HG03558 (cell line): ENCODE results near the gene EFTUD2.

Source experiments
- ATAC-seq: cut with Tn5 transposase; IDR thresholded peaks from one replicate; pipeline ENCODE4 v1.9.1; 2021; ENCODE audit warnings: moderate number of reproducible peaks; ENCODE audit not compliant: unreplicated experiment; ENCODE audit errors: extremely low read depth

EFTUD2 gene

DNA sequence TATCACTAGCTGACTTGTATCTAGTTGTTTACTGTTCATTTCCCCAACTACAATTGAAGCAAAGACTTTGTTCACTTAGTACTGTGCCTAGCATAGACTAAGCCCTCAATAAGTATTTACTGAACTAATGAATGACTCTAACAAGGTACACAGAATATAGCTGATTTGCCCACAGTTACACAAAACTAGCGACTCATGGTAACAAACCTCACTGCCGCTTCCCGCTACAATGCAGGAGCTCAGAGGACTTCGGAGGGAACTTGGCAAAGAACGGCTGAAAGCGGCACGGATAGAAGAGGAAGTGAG, 524 bp downstream of the EFTUD2 start:
- ATAC-seq, result no peak

GRCh38 chr17:44894642-44895041, 4.6 kb downstream of the EFTUD2 start:
- no peak for ATAC-seq

DNA sequence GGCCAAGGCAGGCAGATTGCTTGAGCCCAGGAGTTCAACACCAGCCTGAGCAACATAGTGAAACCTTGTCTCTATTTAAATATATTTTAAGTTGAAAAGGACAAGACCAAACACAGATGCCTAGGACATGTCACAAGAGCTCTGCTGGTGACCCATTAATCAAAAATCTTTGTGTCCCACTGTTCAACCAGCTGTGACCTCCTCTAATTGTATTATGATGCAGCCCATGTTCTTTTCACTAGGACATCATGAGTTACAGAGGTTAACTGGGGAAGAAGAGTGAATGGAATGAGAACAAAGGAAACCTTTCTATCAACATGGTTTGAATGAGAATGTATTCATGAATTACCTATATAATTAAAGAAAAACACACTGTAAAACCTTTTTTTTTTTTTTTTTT, 7.0 kb downstream of the EFTUD2 start:
- no peak for ATAC-seq

GRCh38 chr17:44889003-44889402, 10.2 kb downstream of the EFTUD2 start:
- ATAC-seq, result no peak

DNA sequence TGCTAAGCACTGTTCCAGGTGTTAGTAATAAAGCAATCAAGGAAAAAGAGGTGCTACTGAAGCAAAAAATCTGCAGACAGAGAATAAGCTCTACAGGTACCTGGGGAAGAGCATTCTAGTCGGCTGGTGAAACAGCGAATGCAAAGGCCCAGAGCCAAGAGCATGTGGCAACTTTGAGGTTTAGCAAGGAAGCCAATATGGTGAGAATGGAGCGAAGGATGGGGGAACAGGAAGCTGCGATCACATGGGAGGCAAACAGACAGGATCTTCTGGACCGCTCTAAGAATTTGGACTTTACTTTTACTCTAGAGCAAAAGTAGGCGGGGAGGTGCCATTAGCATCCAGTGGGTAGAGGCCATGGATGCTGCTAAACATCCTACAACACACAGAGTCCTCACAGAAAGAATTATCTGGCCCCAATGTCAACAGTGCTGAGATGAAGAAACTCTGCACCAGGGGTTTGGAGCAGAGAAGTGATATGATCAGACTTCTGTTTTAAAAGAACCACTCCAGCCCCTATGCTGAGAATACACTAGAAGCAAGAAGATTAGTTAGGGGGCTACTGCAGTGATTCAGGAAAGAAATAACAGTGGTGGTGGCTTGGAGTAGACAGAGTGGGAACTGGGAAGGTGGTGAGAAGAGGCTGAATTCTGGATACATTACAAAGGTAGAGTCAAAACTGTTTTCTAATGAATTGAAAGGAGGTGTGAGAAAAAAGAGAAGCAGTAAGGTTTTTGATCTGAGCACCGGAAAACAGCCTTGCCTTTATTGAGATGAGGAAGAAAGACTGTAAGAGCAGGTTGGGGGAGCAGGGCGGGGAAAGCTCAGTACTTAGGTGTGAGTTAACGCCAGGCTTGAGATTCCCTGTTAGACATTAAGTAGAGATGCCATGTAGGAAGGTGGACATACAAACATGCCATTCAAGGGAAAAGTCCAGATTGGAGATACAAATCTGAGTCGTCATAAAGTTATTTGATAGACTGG, 11.0 kb downstream of the EFTUD2 start:
- ATAC-seq, result no peak

GRCh38 chr17:44887016-44887415, 12.2 kb downstream of the EFTUD2 start:
- no peak for ATAC-seq

GRCh38 chr17:44884941-44885340, 14.3 kb downstream of the EFTUD2 start:
- ATAC-seq, result no peak

- no peak for ATAC-seq
Observed at GRCh38 chr17:44881145-44881544, 18.1 kb downstream of the EFTUD2 start.

GRCh38 chr17:44880062-44880461, 19.2 kb downstream of the EFTUD2 start:
- no peak for ATAC-seq

DNA sequence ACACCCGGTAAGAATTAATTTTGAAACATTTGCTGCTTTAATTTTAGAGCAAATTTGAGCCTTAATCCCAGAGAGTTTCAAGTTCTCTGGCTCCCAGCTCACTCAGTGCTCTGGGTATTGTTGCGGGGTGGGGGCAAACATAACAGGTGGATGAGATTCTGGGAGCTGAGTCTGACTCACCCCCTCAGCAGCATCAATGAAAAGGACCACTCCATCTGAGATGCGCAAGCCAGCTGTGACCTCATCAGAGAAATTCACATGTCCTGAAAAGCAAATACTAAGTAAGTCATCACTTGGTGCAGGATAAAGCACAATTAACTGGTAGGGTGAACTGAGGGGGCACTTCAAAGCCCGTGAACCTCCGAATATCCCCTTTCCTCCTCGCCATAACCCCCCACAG, 19.9 kb downstream of the EFTUD2 start:
- ATAC-seq, result no peak

- no peak for ATAC-seq
Observed at GRCh38 chr17:44878627-44879221, 20.5 kb downstream of the EFTUD2 start.

DNA sequence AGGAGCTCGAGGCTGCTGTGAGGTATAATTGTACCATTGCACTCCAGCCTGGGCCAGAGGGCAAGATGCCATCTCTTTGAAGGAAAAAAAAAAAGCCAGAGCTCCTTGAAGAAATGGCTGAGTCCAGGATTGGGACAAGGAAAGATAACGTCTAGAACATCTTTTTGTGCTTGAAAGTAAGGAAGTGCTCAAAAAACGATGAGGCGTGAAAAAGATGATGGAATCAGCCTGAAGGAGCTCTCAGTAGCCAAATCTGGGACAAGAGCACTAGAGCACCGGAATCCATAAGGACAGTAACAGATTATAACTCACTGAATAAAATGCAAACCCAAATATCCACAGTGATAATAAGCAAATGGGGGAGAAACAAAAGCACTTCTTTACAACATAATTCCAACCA, 22.1 kb downstream of the EFTUD2 start:
- ATAC-seq, result no peak

DNA sequence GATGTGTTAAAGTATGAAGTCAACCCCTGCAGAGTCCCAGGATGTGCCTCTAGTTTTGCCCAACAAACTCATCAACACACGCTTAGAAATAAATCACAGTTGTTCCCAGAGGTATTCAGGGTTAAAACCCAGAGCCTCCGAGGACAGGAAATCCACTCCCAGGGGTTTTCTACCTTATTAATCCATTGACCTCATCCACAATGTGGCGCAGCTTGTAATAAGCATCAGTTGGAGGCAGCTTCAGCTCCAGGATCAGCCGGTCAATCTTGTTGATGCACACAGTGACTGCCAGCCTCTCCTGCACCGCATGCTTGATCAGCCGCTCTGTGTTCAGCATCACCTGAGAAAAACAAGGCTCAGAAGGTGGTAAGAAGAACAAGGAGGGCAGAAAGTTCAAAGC, 23.5 kb downstream of the EFTUD2 start:
- no peak for ATAC-seq

- ATAC-seq, result no peak
Observed at GRCh38 chr17:44872131-44872768, 27.0 kb downstream of the EFTUD2 start.

DNA sequence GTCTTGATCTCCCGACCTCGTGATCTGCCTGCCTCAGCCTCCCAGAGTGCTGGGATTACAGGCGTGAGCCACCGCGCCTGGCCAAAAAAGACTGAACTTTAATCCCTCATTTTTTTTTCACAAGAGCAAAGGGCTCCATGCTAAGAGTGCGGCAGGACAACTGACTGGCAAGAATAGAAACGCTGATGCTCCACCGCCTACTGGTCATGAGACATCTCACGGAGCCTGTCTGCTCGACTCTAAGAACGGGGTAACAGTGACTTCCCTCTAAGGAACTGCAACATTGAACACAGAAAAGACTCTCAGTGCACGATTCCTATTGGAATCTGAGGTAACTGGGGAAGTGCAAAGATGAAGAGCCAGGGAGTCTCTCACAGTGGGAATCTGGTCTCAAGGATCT, 27.7 kb downstream of the EFTUD2 start:
- ATAC-seq, result no peak

DNA sequence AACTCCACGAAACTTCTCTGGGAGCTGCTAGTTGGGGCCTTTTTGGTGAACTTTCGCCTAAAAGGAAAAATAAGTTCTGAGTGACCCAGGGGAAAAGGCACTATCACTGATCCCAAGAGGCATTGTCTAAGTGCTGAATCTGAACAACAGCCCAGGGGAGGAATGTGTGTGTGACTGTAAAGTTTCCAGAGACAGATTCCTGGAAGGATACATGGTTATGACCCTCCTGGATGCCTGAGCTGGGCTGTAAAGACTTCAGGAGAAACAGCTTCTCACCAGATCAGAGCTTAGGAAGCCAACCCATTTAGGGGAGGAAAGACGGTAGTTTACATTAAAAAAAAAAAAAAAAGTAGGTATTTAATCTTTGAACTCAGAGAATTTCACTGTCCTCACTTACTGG, 31.4 kb downstream of the EFTUD2 start:
- no peak for ATAC-seq

GRCh38 chr17:44865931-44866330, 33.3 kb downstream of the EFTUD2 start:
- ATAC-seq, result no peak

DNA sequence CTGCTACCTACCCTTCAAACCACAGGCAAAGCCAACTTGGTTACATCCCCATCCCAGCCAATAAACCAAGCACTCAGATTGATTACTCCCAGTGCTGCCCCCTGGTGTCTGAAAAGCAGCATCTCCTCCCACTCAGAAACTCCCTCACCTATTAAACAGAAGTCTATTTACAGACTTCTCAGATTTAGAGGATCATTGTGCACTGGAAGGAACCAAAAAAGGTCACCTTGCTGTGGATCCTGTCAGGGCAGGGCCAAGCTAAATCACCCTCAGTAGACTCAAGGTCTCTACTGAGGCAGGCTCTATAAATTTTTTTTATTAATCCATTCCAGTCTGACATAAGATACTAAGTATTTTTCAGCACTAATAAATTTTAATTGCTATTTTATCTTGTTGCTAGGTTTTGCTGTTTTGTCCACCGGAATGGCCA, 34.0 kb downstream of the EFTUD2 start:
- no peak for ATAC-seq

DNA sequence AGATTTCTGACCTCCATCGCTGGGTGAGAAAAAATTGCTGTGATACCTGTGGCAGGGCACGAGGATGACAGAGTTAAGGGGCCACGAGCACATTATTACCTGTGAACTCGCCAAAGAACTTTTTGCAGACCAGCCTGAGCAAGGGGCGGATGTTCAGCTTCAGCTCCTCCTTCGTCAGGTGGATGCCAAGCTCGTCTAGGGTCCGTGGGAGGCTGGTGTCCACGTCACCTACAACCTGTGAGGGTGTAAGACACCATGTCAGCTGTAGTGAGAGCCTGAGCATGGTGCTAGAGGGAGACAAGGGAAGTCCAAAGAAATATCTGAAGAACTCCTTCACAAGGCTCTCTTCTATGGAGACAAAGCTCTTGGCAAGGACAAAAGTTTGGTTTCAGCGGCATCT, 34.4 kb downstream of the EFTUD2 start:
- ATAC-seq, result no peak

DNA sequence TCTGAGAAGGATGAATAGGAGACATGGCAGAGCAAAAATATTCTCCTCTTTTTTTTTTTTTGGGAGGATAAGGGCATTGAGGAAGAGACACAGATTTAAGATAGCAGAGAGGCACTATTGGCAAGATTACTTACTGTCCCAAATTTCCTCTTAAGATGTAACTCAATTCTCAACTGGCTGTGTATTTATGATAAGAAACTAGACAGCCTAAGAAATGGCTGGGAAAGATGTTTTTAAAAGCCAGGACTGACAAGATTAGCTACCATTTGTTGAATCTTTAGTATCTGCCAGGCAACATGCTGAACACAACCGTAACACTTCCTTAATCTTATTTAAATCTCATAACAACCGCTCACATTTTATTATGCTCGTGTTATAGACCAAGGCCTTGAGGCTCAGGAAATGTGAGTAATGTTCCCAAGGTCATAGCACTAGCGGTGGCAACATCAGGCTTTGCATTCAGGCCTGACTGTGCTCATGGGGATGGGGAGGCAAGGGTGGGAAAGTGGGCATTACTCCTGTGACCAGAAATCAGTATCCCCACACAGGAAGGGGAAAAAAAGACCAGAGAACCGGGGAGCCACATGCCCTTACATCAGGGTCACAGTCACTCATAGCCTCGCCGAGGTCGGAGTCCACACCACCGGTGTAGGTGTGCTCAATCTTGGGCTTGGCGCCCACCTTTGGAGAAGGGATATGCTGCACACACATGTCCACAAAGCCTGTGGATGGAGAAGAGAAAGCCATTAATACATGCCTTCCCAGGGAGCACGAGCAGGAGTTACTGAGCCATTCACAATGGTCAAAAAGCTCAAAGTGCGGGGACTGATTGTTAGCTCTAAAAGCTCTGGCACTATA, 36.0 kb downstream of the EFTUD2 start:
- ATAC-seq, result no peak
